ENCODE data around the gene SLIT3.
"Not testable (repeated sequence)": the region's sequence is repeated elsewhere in the genome, so short reads cannot be mapped to it uniquely, and the experiment has no call there.

GRCh38 chr5:168746126-168746892 lies 554.6 kb downstream of the SLIT3 start:
- TF ChIP-seq ESRRG (CRISPR knock-in tag; IDR thresholded peaks at IDR 0.05); ZNF8 (CRISPR knock-in tag; IDR thresholded peaks at IDR 0.05); TOX (CRISPR knock-in tag; IDR thresholded peaks at IDR 0.05; ENCODE audit: borderline replicate concordance); CSRNP3 (CRISPR knock-in tag; IDR thresholded peaks at IDR 0.05); ZNF565 (CRISPR knock-in tag; conservative IDR thresholded peaks at IDR 0.05; ENCODE audit: low read depth); ZNF70 (CRISPR knock-in tag; IDR thresholded peaks at IDR 0.05); BACH2 (CRISPR knock-in tag; IDR thresholded peaks at IDR 0.05; ENCODE audit: borderline replicate concordance): not testable (repeated sequence)

Data from SK-N-SH treated with all-trans-retinoic acid at 6 μM for 48 hours (cell line).